ENCODE measurements around the gene RHEB. TPM values are rescaled to one million over a fixed set of nuclear protein-coding genes. Genes with fewer than 3 reads are reported as not detected.
A peak's percentile ranks its signal among the peaks of the same experiment; 100 is the strongest.

Gene RHEB
- total RNA-seq, 1 experiment from 2014 or later: 114 TPM

DNA sequence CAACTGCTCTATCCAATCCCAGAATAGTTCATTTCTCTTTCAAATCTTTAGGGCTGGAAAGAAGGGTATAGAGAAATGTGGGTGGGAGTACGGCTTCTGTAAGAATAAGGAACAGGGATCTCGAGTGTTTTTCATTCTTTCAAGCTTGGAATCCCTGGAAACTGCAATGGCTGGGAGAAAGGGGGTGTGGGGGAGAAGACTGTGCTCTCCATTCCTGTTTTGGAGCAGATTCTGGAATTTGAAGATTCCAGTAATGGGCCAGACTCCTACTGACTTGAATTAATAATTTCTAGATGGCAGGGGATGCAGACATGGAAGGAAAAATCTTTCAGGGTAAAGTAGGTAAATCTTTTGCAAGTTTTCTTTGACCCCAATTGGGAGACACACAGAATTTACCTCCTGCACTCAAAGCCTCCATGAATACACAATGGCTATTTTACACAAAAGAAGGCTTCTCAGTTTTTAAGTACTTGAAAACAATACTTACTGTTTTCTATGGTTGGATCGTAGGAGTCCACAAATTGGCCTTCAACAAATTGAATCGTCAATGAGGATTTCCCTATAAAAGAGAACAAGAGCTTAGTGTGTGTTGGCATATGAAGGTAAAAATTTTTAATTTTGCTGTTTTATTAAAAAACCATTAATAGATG is 29.1 kb downstream of the RHEB start:
- no peak overlapping the region for H2BK15ac ChIP-seq (ENCODE audit: low read depth, low read length)
- H3K9ac ChIP-seq (ENCODE audit: extremely low read depth, insufficient read length, low read length): no peak overlapping the region
- H3K4me1 ChIP-seq (ENCODE audit: insufficient read depth, low read length): peaks cover 8% of the 10 kb centered on the region
- no peaks in the 10 kb centered on the region for H3K9me3 ChIP-seq (ENCODE audit: control insufficient read depth, low read depth, low read length)
- H3K23me2 ChIP-seq (ENCODE audit: insufficient read length, low read depth, low read length, poor library complexity, severe bottlenecking): no peaks in the 10 kb centered on the region
- no peak overlapping the region for H2AK5ac ChIP-seq (ENCODE audit: insufficient read length, low read length)
- H3K79me2 ChIP-seq (ENCODE audit: insufficient read depth, low read length): peaks cover 16% of the 10 kb centered on the region
- H3K27ac Mint-ChIP-seq: peak overlapping the region; percentile 29 to 83 (median 41); a peak in 4 of 7 replicates
- TF ChIP-seq, protein P1, sequence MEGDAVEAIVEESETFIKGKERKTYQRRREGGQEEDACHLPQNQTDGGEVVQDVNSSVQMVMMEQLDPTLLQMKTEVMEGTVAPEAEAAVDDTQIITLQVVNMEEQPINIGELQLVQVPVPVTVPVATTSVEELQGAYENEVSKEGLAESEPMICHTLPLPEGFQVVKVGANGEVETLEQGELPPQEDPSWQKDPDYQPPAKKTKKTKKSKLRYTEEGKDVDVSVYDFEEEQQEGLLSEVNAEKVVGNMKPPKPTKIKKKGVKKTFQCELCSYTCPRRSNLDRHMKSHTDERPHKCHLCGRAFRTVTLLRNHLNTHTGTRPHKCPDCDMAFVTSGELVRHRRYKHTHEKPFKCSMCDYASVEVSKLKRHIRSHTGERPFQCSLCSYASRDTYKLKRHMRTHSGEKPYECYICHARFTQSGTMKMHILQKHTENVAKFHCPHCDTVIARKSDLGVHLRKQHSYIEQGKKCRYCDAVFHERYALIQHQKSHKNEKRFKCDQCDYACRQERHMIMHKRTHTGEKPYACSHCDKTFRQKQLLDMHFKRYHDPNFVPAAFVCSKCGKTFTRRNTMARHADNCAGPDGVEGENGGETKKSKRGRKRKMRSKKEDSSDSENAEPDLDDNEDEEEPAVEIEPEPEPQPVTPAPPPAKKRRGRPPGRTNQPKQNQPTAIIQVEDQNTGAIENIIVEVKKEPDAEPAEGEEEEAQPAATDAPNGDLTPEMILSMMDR (conservative IDR thresholded peaks at IDR 0.05): no peak
- H2AFZ ChIP-seq (ENCODE audit: low read length): no peak overlapping the region
- peaks cover 23 to 53% (median 50%) of the 10 kb centered on the region in 3 experiments; a peak in 6 of 7 replicates for H3K36me3 Mint-ChIP-seq (ENCODE audit: insufficient read depth in 1 of 3, low read depth in 3 of 3)
- H3K79me1 ChIP-seq (ENCODE audit: insufficient read depth, low read depth, low read length, poor library complexity, severe bottlenecking): peaks cover 11% of the 10 kb centered on the region
- peaks cover 1% of the 10 kb centered on the region; the same call in 1 of the 2 replicates for H3K27me3 Mint-ChIP-seq (ENCODE audit: low read depth)
- H3K9me3 Mint-ChIP-seq: no peaks in the 10 kb centered on the region; a peak in 1 of 5 replicates
- H3K56ac ChIP-seq (ENCODE audit: insufficient read length, low read depth, low read length): no peak overlapping the region
- H2BK120ac ChIP-seq (ENCODE audit: low read depth, low read length, poor library complexity, severe bottlenecking): no peak overlapping the region
- H3K23ac ChIP-seq (ENCODE audit: insufficient read length, low read depth, low read length): no peak overlapping the region
- no peak overlapping the region for H3K27ac ChIP-seq (ENCODE audit: insufficient read length, low read depth, low read length)
- H2BK20ac ChIP-seq (ENCODE audit: low read depth, low read length, poor library complexity, severe bottlenecking): no peak overlapping the region
- no peak overlapping the region for H3K4me3 Mint-ChIP-seq
- peaks cover 38 to 49% of the 10 kb centered on the region in 2 experiments for H3K4me1 Mint-ChIP-seq
- no peaks in the 10 kb centered on the region for H4K20me1 ChIP-seq (ENCODE audit: control insufficient read depth, insufficient read depth, insufficient read length)
- H2BK5ac ChIP-seq (ENCODE audit: insufficient read length, low read length): no peak overlapping the region
- H4K8ac ChIP-seq (replicated peaks; ENCODE audit: insufficient read length, low read depth, low read length): no peak overlapping the region
- no peak overlapping the region for H3K4me2 ChIP-seq (ENCODE audit: insufficient read depth, insufficient read length, low read length)
- no peak overlapping the region for H2BK12ac ChIP-seq (ENCODE audit: insufficient read length, low read depth, low read length)
- H4K91ac ChIP-seq (ENCODE audit: insufficient read length, low read depth, low read length): no peak overlapping the region
- H3K27me3 ChIP-seq (ENCODE audit: insufficient read depth, low read length): no peaks in the 10 kb centered on the region
- no CpG with 5 or more reads among the region's 4 CpGs for WGBS (ENCODE audit: extremely low coverage, insufficient read length, low lambda C conversion rate)
- DNase-seq: no peak
- no peak overlapping the region for H3K14ac ChIP-seq (ENCODE audit: insufficient read depth, low read length)
- no peak overlapping the region for H3K4ac ChIP-seq (ENCODE audit: low read depth, low read length)
- no peak overlapping the region for H4K5ac ChIP-seq (ENCODE audit: insufficient read length, low read depth, low read length)
- no peak overlapping the region for H3K18ac ChIP-seq (ENCODE audit: insufficient read length, low read depth, low read length)
- H3T11ph ChIP-seq (ENCODE audit: low read length): no peak overlapping the region

All from H9 (cell line).